Effector CD8-positive, alpha-beta T cell (primary cell): ENCODE data around the gene ITGB1BP1.
"Not testable (repeated sequence)": the region's sequence is repeated elsewhere in the genome, so short reads cannot be mapped to it uniquely, and the experiment has no call there.

Experiments
- DNase-seq: peaks from one replicate; lab custom pipeline; 2025; lab: John Stamatoyannopoulos, UW

The ITGB1BP1 gene

DNA sequence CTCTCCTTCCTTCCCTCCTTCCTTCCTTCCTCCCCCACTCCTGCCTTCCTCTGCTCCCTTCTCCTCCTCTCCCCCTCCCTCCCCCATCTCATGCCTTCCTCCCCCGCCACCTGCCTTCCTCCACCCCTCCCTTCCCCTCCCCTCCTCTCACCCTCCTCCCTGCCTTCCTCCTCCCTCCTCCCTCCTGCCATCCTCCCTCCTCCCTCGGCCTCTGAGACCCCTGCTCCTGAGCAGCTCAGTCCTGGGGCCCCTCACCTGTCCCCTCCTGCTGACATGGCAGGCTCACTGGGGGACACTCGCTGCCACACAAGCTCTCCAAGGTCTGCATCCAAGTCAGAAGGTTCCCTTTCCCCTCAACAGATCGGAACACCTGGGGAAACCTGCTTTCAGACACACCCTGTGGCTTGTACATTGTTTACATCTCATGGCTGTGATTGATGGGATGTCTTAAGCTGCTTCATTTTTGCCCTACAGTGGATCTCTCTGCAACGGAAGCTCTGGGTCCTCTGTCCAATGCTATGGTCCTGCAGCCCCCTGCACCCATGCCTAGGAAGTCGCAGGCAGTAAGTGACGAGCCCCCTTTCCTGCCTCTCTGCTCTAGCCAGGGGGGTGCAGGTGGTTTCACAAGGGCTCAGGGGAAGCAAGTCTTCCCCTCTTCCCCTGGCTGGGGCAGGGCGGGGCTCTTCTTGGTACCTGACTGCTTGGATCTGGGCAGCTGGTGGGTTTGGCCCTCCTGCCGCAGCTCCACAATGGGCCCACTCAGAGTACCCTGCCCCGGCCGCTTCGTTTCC lies 22.9 kb downstream of the ITGB1BP1 start:
- no peak for DNase-seq

DNA sequence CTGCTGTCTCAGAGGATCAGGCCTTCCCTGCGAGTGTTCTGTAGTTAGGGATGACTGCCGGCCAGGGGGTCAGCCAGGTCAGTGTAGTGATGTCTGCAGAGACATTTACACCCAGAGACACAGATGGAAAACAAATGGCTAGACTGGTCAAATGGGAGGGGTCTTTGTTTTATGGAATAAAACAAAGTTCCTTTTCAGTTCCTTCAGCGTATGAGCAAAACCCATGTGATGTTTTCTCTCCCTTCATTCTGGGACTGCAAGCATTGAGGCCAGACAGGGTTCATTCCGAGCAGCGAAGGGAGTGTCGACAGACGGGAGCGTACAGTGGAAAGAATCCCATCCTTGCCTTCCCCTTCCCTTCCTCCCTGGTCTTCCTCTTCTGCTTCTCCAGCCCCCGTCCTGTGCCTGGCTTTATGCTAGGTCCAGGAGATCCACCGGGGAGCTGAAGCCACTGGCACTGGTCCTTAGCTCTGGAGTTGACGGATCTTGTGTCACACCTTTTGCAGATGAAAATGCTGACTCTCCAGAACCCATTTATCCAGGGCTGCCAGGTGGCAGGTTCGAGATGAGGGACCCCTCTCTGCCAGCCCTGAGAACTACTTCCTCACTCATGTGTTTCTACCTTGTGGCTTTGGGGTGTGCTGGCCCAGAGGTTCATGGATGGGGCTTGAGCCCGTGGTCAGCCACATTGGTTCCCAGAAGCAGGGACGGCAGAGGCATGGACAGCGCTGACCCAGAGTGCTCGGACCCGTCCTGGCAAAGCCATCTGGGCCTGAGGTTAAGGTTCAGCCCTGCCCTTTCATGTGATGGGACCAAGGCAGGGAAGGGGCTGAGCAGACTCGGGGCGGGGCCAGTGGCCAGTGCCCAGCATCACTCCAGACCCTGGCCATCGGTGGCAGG lies 24.2 kb downstream of the ITGB1BP1 start:
- DNase-seq = no peak

DNA sequence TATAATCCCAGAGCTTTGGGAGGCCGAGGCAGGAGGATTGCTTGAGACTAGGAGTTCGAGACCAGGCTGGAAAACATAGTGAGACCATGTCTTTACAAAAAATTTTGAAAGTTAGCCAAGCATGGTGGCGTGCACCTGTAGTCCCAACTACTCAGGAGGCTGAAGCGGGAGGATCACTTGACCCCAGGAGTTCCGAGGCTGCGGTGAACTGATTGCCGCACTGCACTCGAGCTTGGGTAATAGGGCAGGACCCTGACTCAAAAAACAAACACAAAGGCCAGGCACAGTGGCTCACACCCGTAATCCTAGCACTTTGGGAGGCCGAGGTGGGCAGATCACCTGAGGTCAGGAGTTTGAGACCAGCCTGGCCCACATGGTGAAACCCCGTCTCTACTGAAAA lies 25.1 kb downstream of the ITGB1BP1 start:
- DNase-seq = not testable (repeated sequence)

DNA sequence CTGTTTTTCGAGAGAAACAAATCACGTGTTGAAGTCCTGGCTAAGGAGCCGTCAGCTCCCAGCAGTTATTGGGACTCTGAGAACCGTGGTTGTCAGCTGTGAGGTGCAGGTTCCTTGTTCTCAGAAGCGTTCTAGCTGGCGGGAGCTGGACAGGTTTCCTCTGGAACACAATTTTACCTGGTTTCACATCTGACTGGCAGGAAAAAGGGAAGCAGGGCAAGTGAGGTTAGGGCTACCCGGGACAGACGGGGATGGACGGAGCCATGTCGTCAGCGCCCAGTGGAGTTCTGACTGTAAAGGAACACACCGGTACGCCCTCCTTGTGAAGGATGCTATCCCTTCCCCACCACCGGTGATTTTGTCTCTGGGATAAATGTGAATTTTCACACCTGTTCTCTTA lies 26.1 kb downstream of the ITGB1BP1 start:
- no peak for DNase-seq

DNA sequence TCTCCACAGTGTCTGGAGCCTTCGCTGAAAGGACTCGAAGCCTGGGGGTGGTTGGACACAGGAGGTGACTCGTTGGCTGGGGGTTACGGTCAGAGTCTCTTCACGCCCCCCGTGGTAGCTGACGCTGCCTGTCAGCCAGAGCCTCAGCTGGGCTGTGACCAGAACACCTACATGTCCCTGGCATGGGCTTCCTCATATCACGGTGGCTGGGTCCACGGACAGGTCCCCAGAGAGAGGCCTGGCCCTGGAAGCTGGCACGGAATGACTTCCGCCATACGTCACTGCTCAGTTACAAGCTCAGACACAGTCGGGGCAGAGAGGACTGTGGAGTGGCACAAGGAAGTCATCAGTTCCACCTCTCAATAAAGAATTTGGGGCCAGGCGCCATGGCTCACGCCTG lies 28.5 kb downstream of the ITGB1BP1 start:
- DNase-seq = no peak

DNA sequence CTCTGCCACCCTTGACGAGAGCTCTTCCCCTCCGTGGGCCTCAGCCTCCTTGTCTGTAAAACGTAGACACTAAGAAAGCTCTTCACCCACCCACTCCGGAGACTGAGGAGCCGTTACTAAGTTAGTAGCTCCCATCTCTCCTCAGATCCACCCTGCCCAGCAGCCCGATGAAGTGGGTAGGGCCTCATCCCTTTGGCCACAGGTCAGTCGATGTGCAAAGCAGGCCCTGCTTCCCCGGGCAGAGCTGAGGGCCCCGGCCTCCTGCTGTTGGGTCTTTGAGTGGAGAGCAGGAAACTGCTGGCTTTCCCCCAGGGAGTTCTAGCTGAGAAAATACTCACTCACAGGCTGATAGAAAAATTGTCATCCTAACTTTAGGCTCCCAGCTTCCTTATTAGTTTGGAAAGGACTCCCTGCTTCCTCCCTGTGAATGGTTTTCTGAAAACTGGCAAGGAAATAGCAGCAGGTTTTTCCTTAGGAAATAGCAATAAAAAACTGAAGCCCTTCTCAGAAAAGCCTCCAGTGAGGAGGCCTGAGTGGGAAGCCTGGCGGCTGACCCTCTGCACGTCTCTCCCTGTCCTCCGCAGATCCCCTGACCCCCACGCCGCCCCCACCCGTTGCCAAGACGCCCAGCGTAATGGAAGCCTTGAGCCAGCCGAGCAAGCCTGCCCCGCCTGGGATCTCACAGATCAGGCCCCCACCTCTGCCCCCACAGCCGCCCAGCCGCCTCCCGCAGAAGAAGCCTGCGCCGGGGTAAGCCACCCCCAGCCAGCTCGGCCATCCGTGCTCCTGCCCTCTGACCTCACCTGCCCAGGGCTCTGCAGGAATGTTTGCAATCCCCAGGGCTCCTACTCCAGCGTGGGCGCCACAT lies 30.2 kb downstream of the ITGB1BP1 start:
- DNase-seq = no peak

- DNase-seq = no peak
Measured at GRCh38 chr2:9391961-9392720, 31.2 kb downstream of the ITGB1BP1 start.

- no peak for DNase-seq
Measured at GRCh38 chr2:9390991-9391390, 32.3 kb downstream of the ITGB1BP1 start.

- DNase-seq = no peak
Measured at GRCh38 chr2:9390151-9390850, 33.0 kb downstream of the ITGB1BP1 start.

GRCh38 chr2:9388950-9389911 lies 34.1 kb downstream of the ITGB1BP1 start:
- DNase-seq = no peak

GRCh38 chr2:9388199-9388681 lies 35.1 kb downstream of the ITGB1BP1 start:
- no peak for DNase-seq

DNA sequence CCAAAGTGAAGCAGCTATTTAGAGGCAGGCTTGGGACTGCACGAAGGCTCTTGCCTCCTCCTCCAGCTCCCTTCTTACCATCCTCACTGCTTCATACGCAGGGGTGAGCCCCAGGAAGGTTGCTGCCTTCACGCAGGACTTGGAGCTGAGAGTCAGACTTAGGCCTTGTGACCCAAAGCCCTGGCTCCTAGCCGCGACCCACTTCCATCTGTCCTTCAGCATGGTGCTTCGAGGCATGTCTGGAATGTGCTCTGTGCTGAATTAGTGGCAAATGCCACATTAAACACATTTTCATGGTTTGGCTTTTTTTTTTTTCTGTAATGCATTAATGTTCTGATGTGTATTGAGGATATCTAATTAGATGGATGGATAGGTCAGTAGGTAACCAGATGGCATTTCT lies 37.5 kb downstream of the ITGB1BP1 start:
- no peak for DNase-seq

DNA sequence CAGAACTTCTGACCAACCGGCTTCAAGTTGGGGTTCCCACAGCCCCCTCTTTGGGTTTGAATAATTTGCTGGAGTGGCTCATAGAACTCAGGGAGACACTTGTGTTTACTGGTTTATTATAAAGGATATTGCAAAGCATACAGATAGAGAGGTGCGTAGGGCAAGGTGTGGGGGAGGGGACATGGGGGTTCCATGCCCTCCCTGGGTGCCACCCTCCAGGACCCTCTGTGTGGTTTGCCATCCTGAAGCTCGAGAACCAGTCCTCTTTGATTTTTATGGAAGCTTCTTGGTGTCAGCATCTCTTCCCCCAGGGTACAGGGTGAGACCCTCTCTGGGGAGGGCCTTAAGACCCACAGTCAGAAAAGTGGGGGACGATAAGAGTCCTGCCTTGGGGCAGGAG lies 38.8 kb downstream of the ITGB1BP1 start:
- no peak for DNase-seq

GRCh38 chr2:9382604-9383235 lies 40.6 kb downstream of the ITGB1BP1 start:
- no peak for DNase-seq

DNA sequence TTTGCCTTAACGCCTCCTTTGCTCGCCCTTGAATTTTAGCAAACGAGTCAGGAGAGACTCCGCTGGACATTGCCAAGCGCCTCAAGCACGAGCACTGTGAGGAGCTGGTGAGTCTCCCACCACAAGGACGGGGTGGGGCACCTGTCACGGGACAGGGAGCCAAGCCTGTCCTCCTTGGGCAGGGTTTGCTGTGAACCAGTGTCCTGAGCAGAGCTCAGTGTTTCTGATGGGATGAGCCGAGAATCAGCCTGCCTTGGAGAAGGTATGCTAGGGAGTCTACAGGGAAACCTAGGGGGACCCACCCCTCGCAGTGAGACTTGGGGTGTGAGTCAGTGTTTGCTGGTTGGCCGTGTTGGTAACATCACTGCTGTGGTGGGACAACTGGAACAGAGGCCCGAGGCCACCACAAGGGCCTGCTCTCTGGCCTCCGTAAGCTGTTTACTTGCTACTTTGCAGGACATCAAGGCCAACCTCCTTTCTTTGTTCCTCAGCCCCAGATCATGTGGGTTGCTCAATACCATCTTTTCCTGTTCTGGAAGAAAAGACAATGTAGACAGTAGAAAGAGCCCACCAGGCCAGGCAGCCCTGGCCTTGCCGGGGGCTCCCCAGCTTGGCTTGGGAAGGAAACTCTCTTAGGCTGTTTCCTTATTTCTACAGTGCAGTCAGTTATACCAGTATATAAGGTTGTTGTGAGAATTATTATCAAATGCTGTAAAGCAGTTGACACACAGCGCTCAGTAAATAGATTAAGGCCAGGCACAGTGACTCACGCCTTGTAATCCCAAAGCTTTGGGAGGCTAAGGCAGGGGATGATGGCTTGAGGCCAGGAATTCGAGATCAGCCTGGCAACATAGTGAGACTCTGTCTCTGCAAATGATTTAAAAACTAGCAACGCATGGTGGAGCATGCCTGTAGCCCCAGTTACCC lies 42.4 kb downstream of the ITGB1BP1 start:
- DNase-seq = no peak

DNA sequence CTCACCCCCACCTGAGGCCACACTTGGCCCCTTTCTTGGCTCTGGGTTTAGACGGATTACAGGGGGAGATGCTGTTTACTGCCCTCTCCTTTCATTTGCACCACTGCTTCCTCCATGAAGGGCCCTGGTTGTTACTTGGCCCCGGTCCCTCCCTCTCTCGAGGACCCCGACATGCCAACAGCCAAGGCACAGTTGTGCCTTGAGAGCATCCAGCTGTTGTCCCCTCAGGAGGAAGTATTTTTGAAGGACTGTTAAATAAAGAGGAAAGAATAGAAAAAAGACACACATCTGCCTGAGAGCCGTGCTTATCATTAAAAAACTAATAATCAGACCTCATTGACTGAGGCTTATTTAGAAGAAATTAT lies 44.0 kb downstream of the ITGB1BP1 start:
- DNase-seq = no peak

DNA sequence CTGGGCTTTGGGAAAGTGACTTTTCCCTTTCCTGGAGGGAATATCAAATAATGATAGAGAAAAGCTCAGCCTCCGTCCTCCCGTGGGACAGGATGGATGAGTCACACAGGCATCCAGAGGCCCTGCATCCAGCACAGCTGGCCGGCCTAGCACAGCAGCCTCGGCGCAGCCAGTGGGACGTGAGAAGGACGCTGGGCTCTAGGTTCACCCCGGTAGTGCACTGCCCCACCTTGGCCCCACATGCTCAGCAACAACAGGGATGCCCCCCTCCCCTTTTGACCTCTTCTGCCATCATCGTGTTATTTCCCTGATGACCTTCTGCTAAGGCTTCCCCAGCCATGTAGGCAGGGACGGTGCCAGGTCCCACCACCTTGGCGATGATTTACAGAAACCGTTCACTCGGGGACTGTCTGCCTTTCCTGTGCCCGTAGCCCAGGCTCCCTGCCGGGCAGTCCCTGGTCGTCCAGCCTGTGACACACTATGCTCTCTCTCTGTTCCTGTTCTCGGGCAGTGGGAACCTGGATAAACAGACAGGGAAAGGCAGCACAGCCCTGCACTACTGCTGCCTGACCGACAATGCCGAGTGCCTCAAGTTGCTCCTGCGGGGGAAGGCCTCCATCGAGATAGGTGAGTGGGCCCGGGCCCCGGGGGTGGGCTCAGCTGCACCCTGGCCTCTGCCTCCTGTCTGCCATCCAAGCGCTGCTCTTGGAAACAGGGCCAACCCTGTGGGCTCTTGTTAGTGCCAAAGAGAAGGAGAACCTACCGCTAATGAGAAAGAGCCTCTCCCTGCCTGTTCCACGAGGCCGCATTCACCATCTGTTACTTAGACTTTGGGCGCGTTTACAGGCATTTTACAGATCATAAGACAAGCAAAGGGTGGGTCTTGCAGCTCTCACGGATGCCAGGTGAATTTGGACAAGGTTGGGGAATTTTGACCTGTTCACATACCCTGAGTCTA lies 44.6 kb downstream of the ITGB1BP1 start:
- no peak for DNase-seq
